ENCODE data around the gene SORCS3.

SORCS3 gene

DNA sequence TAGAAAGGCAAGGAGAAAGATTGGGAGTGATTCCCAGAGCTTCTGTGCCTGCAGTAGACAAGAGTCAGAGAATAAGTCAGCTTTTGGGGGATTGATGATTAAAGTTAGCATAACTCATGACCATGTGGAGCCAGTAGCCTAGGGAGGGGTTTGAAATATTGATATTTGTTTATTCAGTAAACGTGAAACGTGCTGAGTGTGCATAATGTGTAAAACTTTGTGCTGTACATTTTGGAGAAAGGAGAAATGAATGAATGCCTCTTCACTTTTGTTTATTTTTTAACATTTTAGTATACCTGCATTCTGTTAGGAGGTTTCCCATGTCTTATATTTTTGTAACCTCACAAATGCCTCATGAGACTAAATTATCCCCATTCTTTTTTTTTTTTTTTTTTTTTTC lies 272.3 kb downstream of the SORCS3 start:
- DNase-seq (ENCODE audit: extremely low read depth, low read depth): no peak
- TF ChIP-seq CTCF (IDR thresholded peaks at IDR 0.05; ENCODE audit: low read depth, low read length, missing control alignments): no peak

GRCh38 chr10:104920476-104920875 lies 279.4 kb downstream of the SORCS3 start:
- TF ChIP-seq CTCF (IDR thresholded peaks at IDR 0.05; ENCODE audit: low read depth, low read length, missing control alignments): no peak
- DNase-seq (ENCODE audit: extremely low read depth, low read depth): no peak
- H3K4me3 ChIP-seq (replicated peaks; ENCODE audit: low read depth, low read length): no peak overlapping the region

More for the DNA sequence above, 272.3 kb downstream of the SORCS3 start:
- H3K4me3 ChIP-seq (replicated peaks; ENCODE audit: low read depth, low read length): no peak overlapping the region

DNA sequence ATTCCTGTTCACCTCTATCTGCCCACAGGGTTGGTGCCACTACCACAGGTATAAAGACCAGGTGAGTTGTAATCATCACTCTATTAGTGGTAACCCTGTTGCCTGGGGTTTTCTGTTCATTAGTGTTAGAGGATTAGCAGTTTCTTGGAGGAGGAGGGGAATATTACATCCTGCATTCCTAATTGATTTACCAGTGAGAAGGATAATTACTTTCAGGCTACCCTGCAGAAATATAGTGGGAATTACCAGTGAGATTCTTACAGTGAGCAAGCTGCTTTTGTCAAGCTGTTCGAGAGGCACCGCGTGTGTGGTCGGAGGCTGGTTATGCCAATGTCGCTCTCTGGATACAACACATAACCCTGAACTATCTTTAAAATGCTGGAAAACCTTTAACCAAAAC lies 280.7 kb downstream of the SORCS3 start:
- TF ChIP-seq CTCF (IDR thresholded peaks at IDR 0.05; ENCODE audit: low read depth, low read length, missing control alignments): no peak
- no peak overlapping the region for H3K4me3 ChIP-seq (replicated peaks; ENCODE audit: low read depth, low read length)
- DNase-seq (ENCODE audit: extremely low read depth, low read depth): no peak

GRCh38 chr10:104922810-104923209 lies 281.7 kb downstream of the SORCS3 start:
- no peak for DNase-seq (ENCODE audit: extremely low read depth, low read depth)
- TF ChIP-seq CTCF (IDR thresholded peaks at IDR 0.05; ENCODE audit: low read depth, low read length, missing control alignments): no peak
- H3K4me3 ChIP-seq (replicated peaks; ENCODE audit: low read depth, low read length): no peak overlapping the region

GRCh38 chr10:104923501-104923900 lies 282.4 kb downstream of the SORCS3 start:
- no peak for DNase-seq (ENCODE audit: extremely low read depth, low read depth)
- no peak overlapping the region for H3K4me3 ChIP-seq (replicated peaks; ENCODE audit: low read depth, low read length)
- TF ChIP-seq CTCF (IDR thresholded peaks at IDR 0.05; ENCODE audit: low read depth, low read length, missing control alignments): no peak

DNA sequence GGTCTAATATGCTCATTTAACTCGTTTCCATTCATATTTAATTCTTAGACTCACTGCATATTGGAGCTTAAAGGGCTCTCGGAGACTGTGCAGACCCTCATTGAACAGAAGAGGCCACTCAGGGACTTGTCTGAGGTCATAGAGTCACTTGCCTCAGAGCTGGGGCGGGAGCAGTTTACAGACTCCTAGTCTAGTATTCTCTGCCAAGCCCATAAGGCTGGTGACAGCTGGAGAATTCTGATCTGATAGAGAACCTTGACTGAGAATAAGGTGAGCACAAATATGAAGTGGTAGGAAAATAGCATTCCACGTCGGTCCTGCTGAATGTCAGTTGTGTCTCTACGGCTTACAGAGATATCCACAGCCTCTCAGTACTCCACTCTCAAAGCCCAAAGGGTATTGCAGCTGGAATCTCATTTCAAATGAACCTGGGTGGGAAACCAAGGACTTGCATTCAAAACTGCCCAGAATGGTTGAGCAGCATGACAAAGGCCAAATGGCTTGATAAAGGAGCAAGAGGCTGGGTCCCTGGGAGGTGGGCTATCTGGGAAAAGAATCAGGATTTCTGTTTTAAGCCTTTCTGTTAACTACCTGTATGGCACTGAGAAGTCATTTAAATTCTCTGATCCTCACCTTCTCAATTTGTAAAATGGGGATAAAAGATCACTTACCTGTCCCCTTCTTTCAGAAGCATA lies 283.2 kb downstream of the SORCS3 start:
- no peak for TF ChIP-seq CTCF (IDR thresholded peaks at IDR 0.05; ENCODE audit: low read depth, low read length, missing control alignments)
- DNase-seq (ENCODE audit: extremely low read depth, low read depth): no peak
- H3K4me3 ChIP-seq (replicated peaks; ENCODE audit: low read depth, low read length): no peak overlapping the region

Data from HFF-Myc (cell line).